GM12878 (cell line): ENCODE data around the gene UROC1. TPM values are rescaled to one million over a fixed set of nuclear protein-coding genes. Genes with fewer than 3 reads are reported as not detected.

ENCODE experiments used
- ATAC-seq: fragments of 200-7000 bp; cut with Tn5 transposase; 3 replicates; pipeline ENCODE4 v1.9.1; 2020; ENCODE audit warnings: mild to moderate bottlenecking, moderate library complexity
- BruUV-seq: library from RNA; stranded (reverse); fragments of 400-500 nt; replicated peaks from 2 replicates; lab custom pipeline; 2021; lab: Mats Ljungman, UMichigan
- CTCF ChIA-PET: fragments of 300-600 bp; sonication (Branson Sonifier 250); formaldehyde crosslinking; extraction: SDS; loops from one replicate; lab custom pipeline; 2021; ENCODE audit warnings: inconsistent platforms; lab: Yijun Ruan, JAX
- POLR2A ChIA-PET: fragments of 350-600 bp; formaldehyde crosslinking; extraction: SDS; loops from one replicate; lab custom pipeline; 2021; ENCODE audit warnings: inconsistent platforms; lab: Charles Lee
- RAD21 ChIA-PET: fragments of 300-600 bp; sonication (Branson Sonifier 250); formaldehyde crosslinking; loops from one replicate; lab custom pipeline; 2023; ENCODE audit warnings: antibody characterized with exemption; ENCODE audit not compliant: unreplicated experiment; lab: Charles Lee
- SMC1A ChIA-PET: fragments of 300-600 bp; sonication (Branson Sonifier 250); formaldehyde crosslinking; loops from one replicate; lab custom pipeline; 2023; ENCODE audit not compliant: unreplicated experiment, uncharacterized antibody; lab: Charles Lee
- DNase-seq: peaks from one replicate; pipeline ENCODE4 v3.0.0-alpha.2; 2011; ENCODE audit warnings: low read depth, low spot score
- FAIRE-seq: peaks from 3 replicates; lab custom pipeline; 2011; peaks lifted over from hg19 to GRCh38; lab: Jason Lieb, UNC
- H2AFZ ChIP-seq: 2 replicates; pipeline ENCODE4 v1.6.0; 2011; ENCODE audit warnings: low read depth, low read length, control low read depth; ENCODE audit not compliant: control insufficient read depth
- H3K27ac ChIP-seq: 2 replicates; pipeline ENCODE4 v1.5.1; 2011; ENCODE audit warnings: control low read depth; ENCODE audit not compliant: control insufficient read depth, insufficient read depth
- H3K27me3 ChIP-seq, 2 experiments: replicated peaks in 1 of 2; 2 replicates each; pipeline versions ENCODE4 v1.6.0 to v1.6.1; 2011; ENCODE audit warnings: low read length in 1 of 2; ENCODE audit not compliant: control insufficient read depth in 2 of 2, insufficient read depth in 2 of 2
- H3K36me3 ChIP-seq, 2 experiments: 2 replicates each; pipeline ENCODE4 v1.5.1; 2011; ENCODE audit warnings: low read length in 1 of 2; ENCODE audit not compliant: control insufficient read depth in 2 of 2, insufficient read depth in 2 of 2
- H3K4me1 ChIP-seq: 2 replicates; pipeline ENCODE4 v1.6.1; 2011; ENCODE audit warnings: mild to moderate bottlenecking, low read length, moderate library complexity, mixed read lengths; ENCODE audit not compliant: control insufficient read depth, insufficient read depth
- H3K4me2 ChIP-seq: 2 replicates; pipeline ENCODE4 v1.6.0; 2011; ENCODE audit warnings: control low read depth; ENCODE audit not compliant: control insufficient read depth, insufficient read depth
- H3K4me3 ChIP-seq: fragments of 200-600 bp; sonication (generic); 2 replicates; pipeline ENCODE4 v1.5.1; 2016
- H3K79me2 ChIP-seq: 2 replicates; pipeline ENCODE4 v1.6.0; 2011; ENCODE audit warnings: low read length; ENCODE audit not compliant: control insufficient read depth, insufficient read depth
- H3K9ac ChIP-seq: 2 replicates; pipeline ENCODE4 v1.8.0; 2011; ENCODE audit warnings: low read length, control low read depth, mixed read lengths; ENCODE audit not compliant: control insufficient read depth, insufficient read depth
- H3K9me3 ChIP-seq: replicated peaks from 3 replicates; pipeline ENCODE4 v1.5.1; 2011; ENCODE audit warnings: mild to moderate bottlenecking, low read length; ENCODE audit not compliant: control insufficient read depth, insufficient read depth
- H4K20me1 ChIP-seq: 2 replicates; pipeline ENCODE4 v1.6.0; 2011; ENCODE audit not compliant: control insufficient read depth, insufficient read depth
- EZH2 ChIP-seq: IDR thresholded peaks from 2 replicates; pipeline ENCODE4 v1.6.1; 2012; ENCODE audit warnings: low read depth, mild to moderate bottlenecking, control low read depth, inconsistent platforms, low read length, borderline replicate concordance; ENCODE audit not compliant: control insufficient read depth
- GATAD2B ChIP-seq: fragments of 450-650 bp; conservative IDR thresholded peaks from 2 replicates; pipeline ENCODE4 v1.6.1; 2017; ENCODE audit warnings: low read depth, mild to moderate bottlenecking, moderate library complexity
- MTA2 ChIP-seq: fragments of 450-650 bp; IDR thresholded peaks from 2 replicates; pipeline ENCODE4 v1.6.1; 2016; ENCODE audit warnings: low read depth, mild to moderate bottlenecking, moderate library complexity
- NFXL1 ChIP-seq: fragments of 450-650 bp; IDR thresholded peaks from 2 replicates; pipeline ENCODE4 v1.6.1; 2017; ENCODE audit warnings: antibody characterized with exemption, mild to moderate bottlenecking, borderline replicate concordance
- PAX8 ChIP-seq: fragments of 450-650 bp; IDR thresholded peaks from 2 replicates; pipeline ENCODE4 v1.6.1; 2017; ENCODE audit warnings: mild to moderate bottlenecking, moderate library complexity
- RB1 ChIP-seq: fragments of 450-650 bp; formaldehyde crosslinking; IDR thresholded peaks from 2 replicates; pipeline ENCODE4 v1.6.1; 2017; ENCODE audit warnings: mild to moderate bottlenecking, borderline replicate concordance
- RBBP5 ChIP-seq: fragments of 200-600 bp; sonication (generic); conservative IDR thresholded peaks from 2 replicates; pipeline ENCODE4 v1.6.1; 2016
- TCF12 ChIP-seq: IDR thresholded peaks from 2 replicates; pipeline ENCODE4 v1.6.1; 2011; ENCODE audit warnings: low read depth, mild to moderate bottlenecking, low read length
- ZNF207 ChIP-seq: fragments of 450-650 bp; IDR thresholded peaks from 2 replicates; pipeline ENCODE4 v1.6.1; 2014; ENCODE audit warnings: antibody characterized with exemption, mild to moderate bottlenecking, borderline replicate concordance
- ZSCAN29 ChIP-seq: fragments of 450-650 bp; IDR thresholded peaks from 2 replicates; pipeline ENCODE4 v1.6.1; 2017; ENCODE audit warnings: mild to moderate bottlenecking, moderate library complexity
- WGBS: methylation state at CpG from one replicate; pipeline ENCODE4 v1.1.6; 2016; ENCODE audit warnings: low lambda C conversion rate; ENCODE audit not compliant: insufficient replicate concordance, insufficient coverage; ENCODE audit errors: missing lambda C conversion rate; 5-methylcytosine and 5-hydroxymethylcytosine counted together
- in situ Hi-C: fragments of 300-500 bp; cut with MboI; formaldehyde crosslinking; loops from 9 replicates; pipeline ENCODE4 v1.14.3; 2018; ENCODE audit warnings: mixed read lengths
- intact Hi-C: fragments of 100-400 bp; cut with micrococcal nuclease; formaldehyde crosslinking; loops from one replicate; pipeline ENCODE4 v1.14.2; 2022; ENCODE audit not compliant: unreplicated experiment
- polyA plus RNA-seq, 11 experiments: library from polyadenylated mRNA; depleted of rRNA in 4 of 11; unstranded in 6 of 11; stranded (reverse) in 5 of 11; fragments of >200 nt; fragmentation: Nextera tagmentation in 4 of 11; fragmentation: Illumina TruSeq in 1 of 11; extraction: Ambion mirVana in 4 of 11; extraction: Trizol in 1 of 11; gene quantifications; 1 replicate in 1 of 11; 2 replicates in 10 of 11; pipeline versions ENCODE4 v1.2.1 to v1.2.3, GENCODE V29; 2011 to 2016; ENCODE audit warnings: inconsistent platforms in 2 of 11, missing spikeins in 2 of 11, low read depth in 1 of 11
- total RNA-seq, 4 experiments: library from RNA; depleted of rRNA in 3 of 4; stranded (reverse); fragments of >200 nt in 3 of 4; fragmentation: Illumina TruSeq in 1 of 4; extraction: Trizol in 1 of 4; gene quantifications; 2 replicates each; pipeline versions ENCODE4 v1.2.1 to v1.2.3, GENCODE V29; 2013 to 2021
- TF ChIP-seq, protein P1 (sequence below): fragments of 450-650 bp; IDR thresholded peaks from 2 replicates; pipeline ENCODE4 v1.6.1; 2017; ENCODE audit warnings: mild to moderate bottlenecking
- TF ChIP-seq, protein P2 (sequence below): fragments of 150-350 bp; IDR thresholded peaks from 2 replicates; pipeline ENCODE4 v1.6.1; 2014; ENCODE audit warnings: mild to moderate bottlenecking, low read depth, low read length
- TF ChIP-seq, protein P3 (sequence below): fragments of 450-650 bp; IDR thresholded peaks from 2 replicates; pipeline ENCODE4 v1.6.1; 2014; ENCODE audit warnings: mild to moderate bottlenecking
- TF ChIP-seq, protein P4 (sequence below): fragments of 450-650 bp; IDR thresholded peaks from 2 replicates; pipeline ENCODE4 v1.6.1; 2017; ENCODE audit warnings: mild to moderate bottlenecking, moderate library complexity

Gene UROC1
- total and polyA plus RNA-seq, 10 of the 15 experiments (the other 5 are each of a cell fraction or from before 2014, with no cell fraction given), result 0.04 TPM; not detected in 9

DNA sequence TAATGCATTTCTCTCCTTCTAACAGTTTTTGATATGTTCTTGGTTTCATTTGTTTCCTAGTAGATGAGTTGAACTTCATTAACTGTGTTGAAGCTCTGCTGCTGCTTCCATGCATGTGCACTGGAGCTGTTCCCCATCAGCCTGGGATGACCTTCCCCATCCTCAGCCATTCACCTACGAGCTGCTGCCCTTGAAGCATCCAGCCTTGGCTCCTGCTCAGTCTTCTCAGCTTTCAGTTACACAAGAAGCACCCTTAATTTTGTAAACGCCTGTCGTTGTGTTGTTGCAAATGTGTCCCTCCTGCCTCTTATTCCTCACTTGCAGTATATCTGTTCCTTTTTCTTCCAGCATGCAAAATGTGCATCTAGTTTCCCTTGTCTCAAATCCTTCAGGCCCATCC lies 33.4 kb downstream of the UROC1 start:
- H3K27ac ChIP-seq, result no peak overlapping the region
- no peaks in the 10 kb centered on the region for H3K79me2 ChIP-seq
- ChIA-PET SMC1A (no interaction called here), POLR2A (no interaction called here), CTCF (no interaction called here), RAD21 (no interaction called here)
- no peaks in the 10 kb centered on the region for H3K4me1 ChIP-seq
- no peak overlapping the region for H3K4me3 ChIP-seq
- 18% methylated on average over 3 of the region's 3 CpGs for WGBS
- intact Hi-C loops, result no loop called here
- H4K20me1 ChIP-seq, result no peaks in the 10 kb centered on the region
- in situ Hi-C loops, result no loop called here
- H3K9me3 ChIP-seq, result no peaks in the 10 kb centered on the region
- no peaks in the 10 kb centered on the region for H3K27me3 ChIP-seq
- no peaks in the 10 kb centered on the region for H3K36me3 ChIP-seq
- FAIRE-seq (no peak), ATAC-seq (no peak), DNase-seq (no peak)
- BruUV-seq, result no TSS peak
- no peak overlapping the region for H3K9ac ChIP-seq
- H2AFZ ChIP-seq, result no peak overlapping the region
- TF ChIP-seq RB1 (no peak), ZNF207 (no peak), EZH2 (no peak), NFXL1 (no peak), ZSCAN29 (no peak), RBBP5 (no peak), PAX8 (no peak), MTA2 (no peak), TCF12 (no peak), GATAD2B (no peak)
- TF ChIP-seq, protein P1, sequence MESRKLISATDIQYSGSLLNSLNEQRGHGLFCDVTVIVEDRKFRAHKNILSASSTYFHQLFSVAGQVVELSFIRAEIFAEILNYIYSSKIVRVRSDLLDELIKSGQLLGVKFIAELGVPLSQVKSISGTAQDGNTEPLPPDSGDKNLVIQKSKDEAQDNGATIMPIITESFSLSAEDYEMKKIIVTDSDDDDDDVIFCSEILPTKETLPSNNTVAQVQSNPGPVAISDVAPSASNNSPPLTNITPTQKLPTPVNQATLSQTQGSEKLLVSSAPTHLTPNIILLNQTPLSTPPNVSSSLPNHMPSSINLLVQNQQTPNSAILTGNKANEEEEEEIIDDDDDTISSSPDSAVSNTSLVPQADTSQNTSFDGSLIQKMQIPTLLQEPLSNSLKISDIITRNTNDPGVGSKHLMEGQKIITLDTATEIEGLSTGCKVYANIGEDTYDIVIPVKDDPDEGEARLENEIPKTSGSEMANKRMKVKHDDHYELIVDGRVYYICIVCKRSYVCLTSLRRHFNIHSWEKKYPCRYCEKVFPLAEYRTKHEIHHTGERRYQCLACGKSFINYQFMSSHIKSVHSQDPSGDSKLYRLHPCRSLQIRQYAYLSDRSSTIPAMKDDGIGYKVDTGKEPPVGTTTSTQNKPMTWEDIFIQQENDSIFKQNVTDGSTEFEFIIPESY, result no peak
- TF ChIP-seq, protein P2, sequence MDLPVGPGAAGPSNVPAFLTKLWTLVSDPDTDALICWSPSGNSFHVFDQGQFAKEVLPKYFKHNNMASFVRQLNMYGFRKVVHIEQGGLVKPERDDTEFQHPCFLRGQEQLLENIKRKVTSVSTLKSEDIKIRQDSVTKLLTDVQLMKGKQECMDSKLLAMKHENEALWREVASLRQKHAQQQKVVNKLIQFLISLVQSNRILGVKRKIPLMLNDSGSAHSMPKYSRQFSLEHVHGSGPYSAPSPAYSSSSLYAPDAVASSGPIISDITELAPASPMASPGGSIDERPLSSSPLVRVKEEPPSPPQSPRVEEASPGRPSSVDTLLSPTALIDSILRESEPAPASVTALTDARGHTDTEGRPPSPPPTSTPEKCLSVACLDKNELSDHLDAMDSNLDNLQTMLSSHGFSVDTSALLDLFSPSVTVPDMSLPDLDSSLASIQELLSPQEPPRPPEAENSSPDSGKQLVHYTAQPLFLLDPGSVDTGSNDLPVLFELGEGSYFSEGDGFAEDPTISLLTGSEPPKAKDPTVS, result no peak
- TF ChIP-seq, protein P3, sequence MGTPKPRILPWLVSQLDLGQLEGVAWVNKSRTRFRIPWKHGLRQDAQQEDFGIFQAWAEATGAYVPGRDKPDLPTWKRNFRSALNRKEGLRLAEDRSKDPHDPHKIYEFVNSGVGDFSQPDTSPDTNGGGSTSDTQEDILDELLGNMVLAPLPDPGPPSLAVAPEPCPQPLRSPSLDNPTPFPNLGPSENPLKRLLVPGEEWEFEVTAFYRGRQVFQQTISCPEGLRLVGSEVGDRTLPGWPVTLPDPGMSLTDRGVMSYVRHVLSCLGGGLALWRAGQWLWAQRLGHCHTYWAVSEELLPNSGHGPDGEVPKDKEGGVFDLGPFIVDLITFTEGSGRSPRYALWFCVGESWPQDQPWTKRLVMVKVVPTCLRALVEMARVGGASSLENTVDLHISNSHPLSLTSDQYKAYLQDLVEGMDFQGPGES, result no peak
- TF ChIP-seq, protein P4, sequence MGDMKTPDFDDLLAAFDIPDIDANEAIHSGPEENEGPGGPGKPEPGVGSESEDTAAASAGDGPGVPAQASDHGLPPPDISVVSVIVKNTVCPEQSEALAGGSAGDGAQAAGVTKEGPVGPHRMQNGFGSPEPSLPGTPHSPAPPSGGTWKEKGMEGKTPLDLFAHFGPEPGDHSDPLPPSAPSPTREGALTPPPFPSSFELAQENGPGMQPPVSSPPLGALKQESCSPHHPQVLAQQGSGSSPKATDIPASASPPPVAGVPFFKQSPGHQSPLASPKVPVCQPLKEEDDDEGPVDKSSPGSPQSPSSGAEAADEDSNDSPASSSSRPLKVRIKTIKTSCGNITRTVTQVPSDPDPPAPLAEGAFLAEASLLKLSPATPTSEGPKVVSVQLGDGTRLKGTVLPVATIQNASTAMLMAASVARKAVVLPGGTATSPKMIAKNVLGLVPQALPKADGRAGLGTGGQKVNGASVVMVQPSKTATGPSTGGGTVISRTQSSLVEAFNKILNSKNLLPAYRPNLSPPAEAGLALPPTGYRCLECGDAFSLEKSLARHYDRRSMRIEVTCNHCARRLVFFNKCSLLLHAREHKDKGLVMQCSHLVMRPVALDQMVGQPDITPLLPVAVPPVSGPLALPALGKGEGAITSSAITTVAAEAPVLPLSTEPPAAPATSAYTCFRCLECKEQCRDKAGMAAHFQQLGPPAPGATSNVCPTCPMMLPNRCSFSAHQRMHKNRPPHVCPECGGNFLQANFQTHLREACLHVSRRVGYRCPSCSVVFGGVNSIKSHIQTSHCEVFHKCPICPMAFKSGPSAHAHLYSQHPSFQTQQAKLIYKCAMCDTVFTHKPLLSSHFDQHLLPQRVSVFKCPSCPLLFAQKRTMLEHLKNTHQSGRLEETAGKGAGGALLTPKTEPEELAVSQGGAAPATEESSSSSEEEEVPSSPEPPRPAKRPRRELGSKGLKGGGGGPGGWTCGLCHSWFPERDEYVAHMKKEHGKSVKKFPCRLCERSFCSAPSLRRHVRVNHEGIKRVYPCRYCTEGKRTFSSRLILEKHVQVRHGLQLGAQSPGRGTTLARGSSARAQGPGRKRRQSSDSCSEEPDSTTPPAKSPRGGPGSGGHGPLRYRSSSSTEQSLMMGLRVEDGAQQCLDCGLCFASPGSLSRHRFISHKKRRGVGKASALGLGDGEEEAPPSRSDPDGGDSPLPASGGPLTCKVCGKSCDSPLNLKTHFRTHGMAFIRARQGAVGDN, result no peak
- H3K4me2 ChIP-seq, result no peak overlapping the region
